Measurements from ENCODE around the gene PAX9. TPM values are rescaled to one million over a fixed set of nuclear protein-coding genes. Genes with fewer than 3 reads are reported as not detected.

Gene PAX9
- polyA plus RNA-seq, 4 donors = 0.03 to 0.04 TPM; not detected in 2

- no peak for FAIRE-seq
- 94 to 100% (median 99%) methylated on average over 1 of the region's 1 CpG for WGBS, 3 donors
These were observed 39.0 kb downstream of the PAX9 start for GRCh38 chr14:36700651-36701050.

GRCh38 chr14:36701132-36701531, 39.5 kb downstream of the PAX9 start:
- DNase-seq = no peak
- no peaks in the 10 kb centered on the region for H3K27me3 ChIP-seq (ENCODE audit: control insufficient read depth in 3 of 3, insufficient read depth in 3 of 3, low read length in 3 of 3)
- no peak overlapping the region for H3K27ac ChIP-seq (ENCODE audit: low read depth in 1 of 3, low read length in 2 of 3)
- no peak for FAIRE-seq
- 46 to 71% (median 59%) methylated on average over 1 of the region's 1 CpG for WGBS, 3 donors
- H3K9me3 ChIP-seq (ENCODE audit: control insufficient read depth in 2 of 2, insufficient read depth in 1 of 2, low read depth in 1 of 2, low read length in 1 of 2) = peaks cover 0 to 3% of the 10 kb centered on the region in 2 donors
- H3K36me3 ChIP-seq (ENCODE audit: control insufficient read depth in 3 of 3, insufficient read depth in 2 of 3, low read depth in 1 of 3, low read length in 3 of 3) = no peaks in the 10 kb centered on the region
- no peak overlapping the region for H3K4me3 ChIP-seq (ENCODE audit: low read depth in 1 of 3, low read length in 3 of 3)
- no peaks in the 10 kb centered on the region for H3K4me1 ChIP-seq (ENCODE audit: control insufficient read depth in 3 of 3, insufficient read depth in 2 of 3, low read depth in 1 of 3, low read length in 2 of 3)

More at GRCh38 chr14:36700651-36701050, 39.0 kb downstream of the PAX9 start:
- H3K4me1 ChIP-seq (ENCODE audit: control insufficient read depth in 3 of 3, insufficient read depth in 2 of 3, low read depth in 1 of 3, low read length in 2 of 3) = no peaks in the 10 kb centered on the region
- H3K9me3 ChIP-seq (ENCODE audit: control insufficient read depth in 2 of 2, insufficient read depth in 1 of 2, low read depth in 1 of 2, low read length in 1 of 2) = peaks cover 0 to 3% of the 10 kb centered on the region in 2 donors
- H3K4me3 ChIP-seq (ENCODE audit: low read depth in 1 of 3, low read length in 3 of 3) = no peak overlapping the region
- no peak for DNase-seq
- H3K36me3 ChIP-seq (ENCODE audit: control insufficient read depth in 3 of 3, insufficient read depth in 2 of 3, low read depth in 1 of 3, low read length in 3 of 3) = no peaks in the 10 kb centered on the region
- H3K27me3 ChIP-seq (ENCODE audit: control insufficient read depth in 3 of 3, insufficient read depth in 3 of 3, low read length in 3 of 3) = no peaks in the 10 kb centered on the region
- H3K27ac ChIP-seq (ENCODE audit: low read depth in 1 of 3, low read length in 2 of 3) = no peak overlapping the region

- Histone ChIP-seq H3K4me3 (ENCODE audit: low read depth in 1 of 3, low read length in 3 of 3) (no peak overlapping the region), H3K36me3 (ENCODE audit: control insufficient read depth in 3 of 3, insufficient read depth in 2 of 3, low read depth in 1 of 3, low read length in 3 of 3) (no peaks in the 10 kb centered on the region), H3K27ac (ENCODE audit: low read depth in 1 of 3, low read length in 2 of 3) (no peak overlapping the region), H3K27me3 (ENCODE audit: control insufficient read depth in 3 of 3, insufficient read depth in 3 of 3, low read length in 3 of 3) (no peaks in the 10 kb centered on the region), H3K4me1 (ENCODE audit: control insufficient read depth in 3 of 3, insufficient read depth in 2 of 3, low read depth in 1 of 3, low read length in 2 of 3) (no peaks in the 10 kb centered on the region), H3K9me3 (ENCODE audit: control insufficient read depth in 2 of 2, insufficient read depth in 1 of 2, low read depth in 1 of 2, low read length in 1 of 2) (peaks cover 0 to 3% of the 10 kb centered on the region in 2 donors)
- 50 to 86% (median 60%) methylated on average over 2 of the region's 2 CpGs for WGBS, 3 donors
- FAIRE-seq (no peak), DNase-seq (no peak)
These were observed 40.8 kb downstream of the PAX9 start for GRCh38 chr14:36702474-36702873.

GRCh38 chr14:36707570-36707969, 45.9 kb downstream of the PAX9 start:
- H3K4me1 ChIP-seq (ENCODE audit: control insufficient read depth in 3 of 3, insufficient read depth in 2 of 3, low read depth in 1 of 3, low read length in 2 of 3) = no peaks in the 10 kb centered on the region
- no peak for DNase-seq
- no peaks in the 10 kb centered on the region for H3K9me3 ChIP-seq (ENCODE audit: control insufficient read depth in 2 of 2, insufficient read depth in 1 of 2, low read depth in 1 of 2, low read length in 1 of 2)
- H3K4me3 ChIP-seq (ENCODE audit: low read depth in 1 of 3, low read length in 3 of 3) = no peak overlapping the region
- H3K36me3 ChIP-seq (ENCODE audit: control insufficient read depth in 3 of 3, insufficient read depth in 2 of 3, low read depth in 1 of 3, low read length in 3 of 3) = no peaks in the 10 kb centered on the region
- no peak overlapping the region for H3K27ac ChIP-seq (ENCODE audit: low read depth in 1 of 3, low read length in 2 of 3)
- H3K27me3 ChIP-seq (ENCODE audit: control insufficient read depth in 3 of 3, insufficient read depth in 3 of 3, low read length in 3 of 3) = no peaks in the 10 kb centered on the region
- FAIRE-seq = no peak

- H3K4me3 ChIP-seq (ENCODE audit: low read depth in 1 of 3, low read length in 3 of 3) = no peak overlapping the region
- no peaks in the 10 kb centered on the region for H3K4me1 ChIP-seq (ENCODE audit: control insufficient read depth in 3 of 3, insufficient read depth in 2 of 3, low read depth in 1 of 3, low read length in 2 of 3)
- no peaks in the 10 kb centered on the region for H3K27me3 ChIP-seq (ENCODE audit: control insufficient read depth in 3 of 3, insufficient read depth in 3 of 3, low read length in 3 of 3)
- no peaks in the 10 kb centered on the region for H3K9me3 ChIP-seq (ENCODE audit: control insufficient read depth in 2 of 2, insufficient read depth in 1 of 2, low read depth in 1 of 2, low read length in 1 of 2)
- DNase-seq (no peak), FAIRE-seq (no peak)
- H3K27ac ChIP-seq (ENCODE audit: low read depth in 1 of 3, low read length in 2 of 3) = no peak overlapping the region
- H3K36me3 ChIP-seq (ENCODE audit: control insufficient read depth in 3 of 3, insufficient read depth in 2 of 3, low read depth in 1 of 3, low read length in 3 of 3) = no peaks in the 10 kb centered on the region
- 47 to 66% (median 56%) methylated on average over 4 of the region's 4 CpGs for WGBS, 3 donors
These were observed 52.5 kb downstream of the PAX9 start for GRCh38 chr14:36713960-36714703.

- no peak for DNase-seq
- WGBS, 3 donors = 81 to 88% (median 83%) methylated on average over 7 of the region's 7 CpGs
- no peaks in the 10 kb centered on the region for H3K4me1 ChIP-seq (ENCODE audit: control insufficient read depth in 3 of 3, insufficient read depth in 2 of 3, low read depth in 1 of 3, low read length in 2 of 3)
- FAIRE-seq = no peak
- no peaks in the 10 kb centered on the region for H3K27me3 ChIP-seq (ENCODE audit: control insufficient read depth in 3 of 3, insufficient read depth in 3 of 3, low read length in 3 of 3)
- H3K27ac ChIP-seq (ENCODE audit: low read depth in 1 of 3, low read length in 2 of 3) = no peak overlapping the region
- H3K4me3 ChIP-seq (ENCODE audit: low read depth in 1 of 3, low read length in 3 of 3) = no peak overlapping the region
- no peaks in the 10 kb centered on the region for H3K9me3 ChIP-seq (ENCODE audit: control insufficient read depth in 2 of 2, insufficient read depth in 1 of 2, low read depth in 1 of 2, low read length in 1 of 2)
- H3K36me3 ChIP-seq (ENCODE audit: control insufficient read depth in 3 of 3, insufficient read depth in 2 of 3, low read depth in 1 of 3, low read length in 3 of 3) = no peaks in the 10 kb centered on the region
These were observed 55.0 kb downstream of the PAX9 start for GRCh38 chr14:36716614-36717184.

GRCh38 chr14:36717363-36717762, 55.7 kb downstream of the PAX9 start:
- Histone ChIP-seq H3K27me3 (ENCODE audit: control insufficient read depth in 3 of 3, insufficient read depth in 3 of 3, low read length in 3 of 3) (no peaks in the 10 kb centered on the region), H3K27ac (ENCODE audit: low read depth in 1 of 3, low read length in 2 of 3) (no peak overlapping the region), H3K4me3 (ENCODE audit: low read depth in 1 of 3, low read length in 3 of 3) (no peak overlapping the region), H3K9me3 (ENCODE audit: control insufficient read depth in 2 of 2, insufficient read depth in 1 of 2, low read depth in 1 of 2, low read length in 1 of 2) (no peaks in the 10 kb centered on the region), H3K36me3 (ENCODE audit: control insufficient read depth in 3 of 3, insufficient read depth in 2 of 3, low read depth in 1 of 3, low read length in 3 of 3) (no peaks in the 10 kb centered on the region), H3K4me1 (ENCODE audit: control insufficient read depth in 3 of 3, insufficient read depth in 2 of 3, low read depth in 1 of 3, low read length in 2 of 3) (no peaks in the 10 kb centered on the region)
- 50 to 74% (median 66%) methylated on average over 5 of the region's 5 CpGs for WGBS, 3 donors
- DNase-seq (no peak), FAIRE-seq (no peak)

- WGBS, 3 donors = 43 to 81% (median 79%) methylated on average over 1 of the region's 1 CpG
- no peak for FAIRE-seq
- DNase-seq = no peak
These were observed 56.6 kb downstream of the PAX9 start for GRCh38 chr14:36718216-36718615.

GRCh38 chr14:36719823-36720222, 58.2 kb downstream of the PAX9 start:
- H3K4me3 ChIP-seq (ENCODE audit: low read depth in 1 of 3, low read length in 3 of 3) = no peak overlapping the region
- H3K4me1 ChIP-seq (ENCODE audit: control insufficient read depth in 3 of 3, insufficient read depth in 2 of 3, low read depth in 1 of 3, low read length in 2 of 3) = no peaks in the 10 kb centered on the region
- FAIRE-seq (no peak), DNase-seq (no peak)
- no peaks in the 10 kb centered on the region for H3K27me3 ChIP-seq (ENCODE audit: control insufficient read depth in 3 of 3, insufficient read depth in 3 of 3, low read length in 3 of 3)
- no peaks in the 10 kb centered on the region for H3K9me3 ChIP-seq (ENCODE audit: control insufficient read depth in 2 of 2, insufficient read depth in 1 of 2, low read depth in 1 of 2, low read length in 1 of 2)
- no peaks in the 10 kb centered on the region for H3K36me3 ChIP-seq (ENCODE audit: control insufficient read depth in 3 of 3, insufficient read depth in 2 of 3, low read depth in 1 of 3, low read length in 3 of 3)
- 78 to 93% (median 89%) methylated on average over 7 of the region's 7 CpGs for WGBS, 3 donors
- no peak overlapping the region for H3K27ac ChIP-seq (ENCODE audit: low read depth in 1 of 3, low read length in 2 of 3)

More at GRCh38 chr14:36718216-36718615, 56.6 kb downstream of the PAX9 start:
- no peak overlapping the region for H3K27ac ChIP-seq (ENCODE audit: low read depth in 1 of 3, low read length in 2 of 3)
- no peaks in the 10 kb centered on the region for H3K9me3 ChIP-seq (ENCODE audit: control insufficient read depth in 2 of 2, insufficient read depth in 1 of 2, low read depth in 1 of 2, low read length in 1 of 2)
- H3K4me1 ChIP-seq (ENCODE audit: control insufficient read depth in 3 of 3, insufficient read depth in 2 of 3, low read depth in 1 of 3, low read length in 2 of 3) = no peaks in the 10 kb centered on the region
- H3K4me3 ChIP-seq (ENCODE audit: low read depth in 1 of 3, low read length in 3 of 3) = no peak overlapping the region
- H3K36me3 ChIP-seq (ENCODE audit: control insufficient read depth in 3 of 3, insufficient read depth in 2 of 3, low read depth in 1 of 3, low read length in 3 of 3) = no peaks in the 10 kb centered on the region
- no peaks in the 10 kb centered on the region for H3K27me3 ChIP-seq (ENCODE audit: control insufficient read depth in 3 of 3, insufficient read depth in 3 of 3, low read length in 3 of 3)

All from small intestine (tissue), 7 donors.